Neural progenitor cell (in vitro differentiated cells): Measurements from ENCODE around the gene NCAM1. TPM values are rescaled to one million over a fixed set of nuclear protein-coding genes. Genes with fewer than 3 reads are reported as not detected.

Source experiments
- DNase-seq: peaks from one replicate; pipeline ENCODE4 v3.0.0-alpha.2; 2016; ENCODE audit warnings: low spot score
- H2AFZ ChIP-seq: fragments of 200-600 bp; sonication (generic); replicated peaks from 2 replicates; pipeline ENCODE4 v1.6.1; 2016; ENCODE audit warnings: antibody characterized with exemption
- H3F3A ChIP-seq: fragments of 200-600 bp; sonication (generic); 2 replicates; pipeline ENCODE4 v1.6.1; 2016; ENCODE audit warnings: antibody characterized with exemption, low read depth
- H3K27ac ChIP-seq: fragments of 200-600 bp; sonication (generic); 2 replicates; pipeline ENCODE4 v1.5.1; 2016; ENCODE audit warnings: mild to moderate bottlenecking
- H3K27me3 ChIP-seq: fragments of 200-600 bp; sonication (generic); 2 replicates; pipeline ENCODE4 v1.6.1; 2016; ENCODE audit warnings: mild to moderate bottlenecking, moderate library complexity
- H3K36me3 ChIP-seq: fragments of 200-600 bp; sonication (generic); 2 replicates; pipeline ENCODE4 v1.5.1; 2016
- H3K4me1 ChIP-seq: fragments of 200-600 bp; sonication (generic); 2 replicates; pipeline ENCODE4 v1.6.1; 2016; ENCODE audit warnings: mixed run types
- H3K4me2 ChIP-seq: fragments of 200-600 bp; sonication (generic); 2 replicates; pipeline ENCODE4 v1.6.1; 2016
- H3K4me3 ChIP-seq: fragments of 200-600 bp; sonication (generic); 2 replicates; pipeline ENCODE4 v1.5.1; 2016
- H3K79me2 ChIP-seq: fragments of 200-600 bp; sonication (generic); 2 replicates; pipeline ENCODE4 v1.6.1; 2016; ENCODE audit warnings: low read depth
- H3K9ac ChIP-seq: fragments of 200-600 bp; sonication (generic); 2 replicates; pipeline ENCODE4 v1.6.1; 2016
- H3K9me3 ChIP-seq: fragments of 200-600 bp; sonication (generic); 2 replicates; pipeline ENCODE4 v1.5.1; 2016; ENCODE audit warnings: low read depth
- H4K20me1 ChIP-seq: fragments of 200-600 bp; sonication (generic); 2 replicates; pipeline ENCODE4 v1.6.1; 2016; ENCODE audit warnings: low read depth
- H3K27ac Mint-ChIP-seq: 3 replicates; pipeline ENCODE4 v1.8.0; 2021; ENCODE audit warnings: mixed read lengths
- H3K27me3 Mint-ChIP-seq: 2 replicates; pipeline ENCODE4 v1.8.0; 2022; ENCODE audit warnings: low read depth, mild to moderate bottlenecking, inconsistent platforms, moderate library complexity, mixed read lengths; ENCODE audit not compliant: insufficient read depth
- H3K36me3 Mint-ChIP-seq: 3 replicates; pipeline ENCODE4 v1.8.0; 2021; ENCODE audit warnings: mixed read lengths
- H3K4me1 Mint-ChIP-seq: 3 replicates; pipeline ENCODE4 v1.8.0; 2021; ENCODE audit warnings: mixed read lengths
- H3K4me3 Mint-ChIP-seq: 3 replicates; pipeline ENCODE4 v1.8.0; 2021; ENCODE audit warnings: mild to moderate bottlenecking, moderate library complexity, mixed read lengths
- H3K9me3 Mint-ChIP-seq: 3 replicates; pipeline ENCODE4 v1.8.0; 2020; ENCODE audit warnings: mixed read lengths
- EZH2 ChIP-seq: fragments of 200-600 bp; sonication (generic); IDR thresholded peaks from 2 replicates; pipeline ENCODE4 v1.6.1; 2017; ENCODE audit warnings: antibody characterized with exemption, mild to moderate bottlenecking, moderate library complexity
- EZH2phosphoT487 ChIP-seq: fragments of 200-600 bp; sonication (generic); IDR thresholded peaks from 2 replicates; pipeline ENCODE4 v1.6.1; 2017; ENCODE audit warnings: antibody characterized with exemption
- total RNA-seq: library from RNA; depleted of rRNA; stranded (reverse); fragments of >200 nt; gene quantifications from 2 replicates; pipeline ENCODE4 v1.2.3, GENCODE V29; 2015; ENCODE audit warnings: low replicate concordance
- TF ChIP-seq, protein P1 (sequence below): fragments of 200-600 bp; sonication (generic); IDR thresholded peaks from 2 replicates; pipeline ENCODE4 v1.5.1; 2017; ENCODE audit warnings: antibody characterized with exemption, mild to moderate bottlenecking

Gene NCAM1
- total RNA-seq, 1 donor from 2014 or later, result 17.5 TPM

DNA sequence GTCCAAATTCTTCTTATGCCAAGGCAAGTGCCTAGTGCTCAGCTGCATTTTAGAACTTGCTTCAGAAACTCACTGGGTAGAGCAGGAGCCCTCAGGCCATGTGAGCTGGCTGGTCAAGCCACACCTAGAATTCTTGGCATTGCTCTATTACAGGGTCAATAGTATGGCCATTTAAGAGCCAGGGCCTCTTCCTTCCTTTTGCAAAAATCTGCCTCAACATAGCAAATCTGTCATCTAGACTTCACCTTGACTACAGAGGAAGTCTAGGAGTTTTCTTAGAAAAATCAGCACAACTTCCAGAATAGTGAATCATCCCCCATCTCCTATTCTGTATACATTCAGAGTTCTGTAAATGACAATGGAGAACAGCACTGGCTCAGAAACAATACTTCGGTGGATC lies 241.2 kb downstream of the NCAM1 start:
- Histone ChIP-seq H3K9ac (no peak overlapping the region), H3K4me1 (peaks cover 17% of the 10 kb centered on the region), H3K79me2 (no peaks in the 10 kb centered on the region), H3K27ac (no peak overlapping the region), H3K4me2 (no peak overlapping the region), H4K20me1 (no peaks in the 10 kb centered on the region), H3K9me3 (no peaks in the 10 kb centered on the region), H3F3A (no peaks in the 10 kb centered on the region), H3K4me3 (no peak overlapping the region), H2AFZ (no peak overlapping the region), H3K36me3 (no peaks in the 10 kb centered on the region), H3K27me3 (no peaks in the 10 kb centered on the region)
- no peak overlapping the region for H3K4me3 Mint-ChIP-seq
- H3K27ac Mint-ChIP-seq, result no peak overlapping the region
- DNase-seq, result no peak
- TF ChIP-seq, protein P1, sequence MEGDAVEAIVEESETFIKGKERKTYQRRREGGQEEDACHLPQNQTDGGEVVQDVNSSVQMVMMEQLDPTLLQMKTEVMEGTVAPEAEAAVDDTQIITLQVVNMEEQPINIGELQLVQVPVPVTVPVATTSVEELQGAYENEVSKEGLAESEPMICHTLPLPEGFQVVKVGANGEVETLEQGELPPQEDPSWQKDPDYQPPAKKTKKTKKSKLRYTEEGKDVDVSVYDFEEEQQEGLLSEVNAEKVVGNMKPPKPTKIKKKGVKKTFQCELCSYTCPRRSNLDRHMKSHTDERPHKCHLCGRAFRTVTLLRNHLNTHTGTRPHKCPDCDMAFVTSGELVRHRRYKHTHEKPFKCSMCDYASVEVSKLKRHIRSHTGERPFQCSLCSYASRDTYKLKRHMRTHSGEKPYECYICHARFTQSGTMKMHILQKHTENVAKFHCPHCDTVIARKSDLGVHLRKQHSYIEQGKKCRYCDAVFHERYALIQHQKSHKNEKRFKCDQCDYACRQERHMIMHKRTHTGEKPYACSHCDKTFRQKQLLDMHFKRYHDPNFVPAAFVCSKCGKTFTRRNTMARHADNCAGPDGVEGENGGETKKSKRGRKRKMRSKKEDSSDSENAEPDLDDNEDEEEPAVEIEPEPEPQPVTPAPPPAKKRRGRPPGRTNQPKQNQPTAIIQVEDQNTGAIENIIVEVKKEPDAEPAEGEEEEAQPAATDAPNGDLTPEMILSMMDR, result no peak
- H3K27me3 Mint-ChIP-seq, result no peaks in the 10 kb centered on the region
- peaks cover 15% of the 10 kb centered on the region for H3K4me1 Mint-ChIP-seq
- no peaks in the 10 kb centered on the region for H3K9me3 Mint-ChIP-seq
- H3K36me3 Mint-ChIP-seq, result peaks cover 5% of the 10 kb centered on the region

DNA sequence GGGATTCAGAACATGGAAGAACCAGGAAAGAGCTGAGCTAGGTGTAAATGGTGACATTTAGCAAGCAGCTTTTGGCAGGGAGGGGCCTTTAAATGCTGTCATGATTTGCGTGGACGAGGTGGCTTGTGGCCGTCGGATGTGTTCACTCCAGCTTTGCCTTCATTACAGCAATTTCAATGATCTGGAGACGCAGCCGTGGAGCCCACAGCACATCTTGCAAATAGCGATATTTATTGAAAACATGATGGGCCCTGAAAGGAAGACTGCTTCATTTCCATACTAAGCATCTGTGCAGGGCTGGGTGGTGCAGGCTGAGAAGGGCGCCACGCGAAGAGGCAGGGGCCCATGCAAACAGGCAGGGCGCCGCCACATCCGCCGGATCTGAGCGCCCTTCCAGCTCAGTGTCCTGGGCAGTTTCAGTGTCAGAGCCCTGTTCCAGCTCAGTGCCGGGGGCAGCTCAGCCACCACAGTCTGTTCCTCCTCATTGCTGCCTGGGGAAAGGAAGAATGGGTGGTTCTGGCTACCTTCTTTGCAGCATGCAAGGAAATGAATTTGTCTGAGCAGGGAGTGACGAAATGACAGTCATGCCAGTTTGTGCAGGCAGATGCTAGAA lies 242.0 kb downstream of the NCAM1 start:
- H3K9me3 Mint-ChIP-seq, result no peaks in the 10 kb centered on the region
- no peaks in the 10 kb centered on the region for H3F3A ChIP-seq
- peaks cover 13% of the 10 kb centered on the region for H3K36me3 Mint-ChIP-seq
- H2AFZ ChIP-seq, result no peak overlapping the region
- no peaks in the 10 kb centered on the region for H3K9me3 ChIP-seq
- no peaks in the 10 kb centered on the region for H3K79me2 ChIP-seq
- H3K4me2 ChIP-seq, result no peak overlapping the region
- DNase-seq, result no peak
- no peak overlapping the region for H3K9ac ChIP-seq
- H3K4me1 ChIP-seq, result peaks cover 17% of the 10 kb centered on the region
- no peaks in the 10 kb centered on the region for H4K20me1 ChIP-seq
- no peaks in the 10 kb centered on the region for H3K36me3 ChIP-seq
- H3K4me3 ChIP-seq, result no peak overlapping the region
- H3K27me3 ChIP-seq, result no peaks in the 10 kb centered on the region
- TF ChIP-seq EZH2 (no peak), EZH2phosphoT487 (no peak)
- TF ChIP-seq, protein P1, result no peak
- H3K27ac Mint-ChIP-seq, result no peak overlapping the region
- H3K27ac ChIP-seq, result no peak overlapping the region
- H3K27me3 Mint-ChIP-seq, result no peaks in the 10 kb centered on the region
- no peak overlapping the region for H3K4me3 Mint-ChIP-seq
- H3K4me1 Mint-ChIP-seq, result peaks cover 15% of the 10 kb centered on the region

DNA sequence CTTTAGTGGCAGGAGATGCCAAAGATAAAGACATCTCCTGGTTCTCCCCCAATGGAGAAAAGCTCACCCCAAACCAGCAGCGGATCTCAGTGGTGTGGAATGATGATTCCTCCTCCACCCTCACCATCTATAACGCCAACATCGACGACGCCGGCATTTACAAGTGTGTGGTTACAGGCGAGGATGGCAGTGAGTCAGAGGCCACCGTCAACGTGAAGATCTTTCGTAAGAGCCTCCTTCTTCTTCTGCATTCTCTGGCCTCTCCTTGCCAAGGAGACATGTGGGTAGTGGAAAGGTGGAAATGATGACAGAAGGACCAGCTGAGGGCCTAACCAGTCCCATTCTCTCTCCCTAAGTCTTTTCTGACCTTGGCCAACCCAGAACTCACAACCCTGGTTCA lies 243.1 kb downstream of the NCAM1 start:
- Mint-ChIP-seq H3K4me1 (peaks cover 15% of the 10 kb centered on the region), H3K27me3 (no peaks in the 10 kb centered on the region), H3K4me3 (no peak overlapping the region), H3K36me3 (peaks cover 18% of the 10 kb centered on the region), H3K27ac (no peak overlapping the region), H3K9me3 (no peaks in the 10 kb centered on the region)
- TF ChIP-seq, protein P1, result no peak
- TF ChIP-seq EZH2 (no peak), EZH2phosphoT487 (no peak)
- Histone ChIP-seq H4K20me1 (no peaks in the 10 kb centered on the region), H3K9ac (no peak overlapping the region), H3K27me3 (no peaks in the 10 kb centered on the region), H2AFZ (no peak overlapping the region), H3K27ac (no peak overlapping the region), H3K4me2 (no peak overlapping the region), H3F3A (no peaks in the 10 kb centered on the region), H3K4me1 (peaks cover 11% of the 10 kb centered on the region), H3K36me3 (no peaks in the 10 kb centered on the region), H3K79me2 (no peaks in the 10 kb centered on the region), H3K4me3 (no peak overlapping the region), H3K9me3 (no peaks in the 10 kb centered on the region)
- DNase-seq, result no peak
